SH-SY5Y (cell line): Measurements from ENCODE around the gene EML1.

Experiments
- GATA2 ChIP-seq: IDR thresholded peaks from 2 replicates; pipeline ENCODE4 v1.6.1; 2011; ENCODE audit warnings: mild to moderate bottlenecking, low read depth, low read length
- GATA3 ChIP-seq: IDR thresholded peaks from 2 replicates; pipeline ENCODE4 v1.6.1; 2011; ENCODE audit warnings: low read depth, mild to moderate bottlenecking, low read length, moderate library complexity

GRCh38 chr14:99775351-99775750, 17.9 kb upstream of the EML1 start:
- TF ChIP-seq GATA2 (peak; percentile 97), GATA3 (peak; percentile 83)
